ENCODE data around the gene PCSK6. TPM values are rescaled to one million over a fixed set of nuclear protein-coding genes. Genes with fewer than 3 reads are reported as not detected.

Gene PCSK6
- total and polyA plus RNA-seq, 2 of the 8 experiments (the other 6 are each of a cell fraction or from before 2014, with no cell fraction given): 1.9 to 4.0 TPM

DNA sequence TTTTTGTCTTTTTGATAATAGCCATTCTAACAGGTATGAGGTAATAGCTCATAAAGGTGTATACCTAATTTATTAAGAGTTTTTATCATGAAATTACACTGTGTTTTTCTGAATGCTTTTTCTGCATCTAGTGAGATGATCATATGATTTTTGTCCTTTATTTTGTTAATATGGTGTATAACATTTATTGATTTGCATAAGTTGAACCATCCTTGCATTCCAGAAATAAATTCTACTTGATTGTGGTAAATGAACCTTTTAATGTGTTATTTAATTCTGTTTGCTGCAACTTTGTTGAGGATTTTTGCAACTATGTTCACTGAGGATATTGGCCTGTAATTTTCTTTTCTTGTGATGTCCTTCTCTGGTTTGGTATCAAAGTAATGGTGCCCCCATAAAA lies 28.0 kb upstream of the PCSK6 start:
- no peak overlapping the region for H3K23ac ChIP-seq (ENCODE audit: insufficient read length)
- H3K4me1 ChIP-seq (replicated peaks in 1 of 4; ENCODE audit: control insufficient read depth in 3 of 4, insufficient read depth in 4 of 4, low read length in 3 of 4): no peaks in the 10 kb centered on the region
- H3K9me3 ChIP-seq (ENCODE audit: insufficient read depth in 2 of 2, low read depth in 1 of 2, low read length in 1 of 2): no peaks in the 10 kb centered on the region; a peak in 1 of 4 replicates
- H2AFZ ChIP-seq (ENCODE audit: low read length): no peak overlapping the region
- no peaks in the 10 kb centered on the region for H3K36me3 ChIP-seq (ENCODE audit: control insufficient read depth in 2 of 4, insufficient read depth in 4 of 4, low read length in 3 of 4)
- H3K27ac ChIP-seq (ENCODE audit: low read depth, low read length): no peak overlapping the region
- no peak overlapping the region for H2BK5ac ChIP-seq (ENCODE audit: low read depth, low read length)
- no peak overlapping the region for H3K14ac ChIP-seq (ENCODE audit: insufficient read length)
- no peak for TF ChIP-seq BACH1 (IDR thresholded peaks at IDR 0.05; ENCODE audit: low read length)
- TF ChIP-seq RBBP5 (IDR thresholded peaks at IDR 0.05; ENCODE audit: borderline replicate concordance, low read depth, low read length): no peak
- TF ChIP-seq, protein P1, sequence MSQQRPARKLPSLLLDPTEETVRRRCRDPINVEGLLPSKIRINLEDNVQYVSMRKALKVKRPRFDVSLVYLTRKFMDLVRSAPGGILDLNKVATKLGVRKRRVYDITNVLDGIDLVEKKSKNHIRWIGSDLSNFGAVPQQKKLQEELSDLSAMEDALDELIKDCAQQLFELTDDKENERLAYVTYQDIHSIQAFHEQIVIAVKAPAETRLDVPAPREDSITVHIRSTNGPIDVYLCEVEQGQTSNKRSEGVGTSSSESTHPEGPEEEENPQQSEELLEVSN (IDR thresholded peaks at IDR 0.05): no peak
- TF ChIP-seq BRCA1 (IDR thresholded peaks at IDR 0.05; ENCODE audit: low read depth, low read length): no peak
- TF ChIP-seq POLR2A (IDR thresholded peaks at IDR 0.05; ENCODE audit: control extremely low read depth in 1 of 2, low read depth in 2 of 2, low read length in 2 of 2): no peak
- no peak for TF ChIP-seq RXRA (IDR thresholded peaks at IDR 0.05; ENCODE audit: insufficient read depth, low read depth, low read length)
- no peak for TF ChIP-seq CBX8 (IDR thresholded peaks at IDR 0.05; ENCODE audit: borderline replicate concordance, low read depth, low read length)
- TF ChIP-seq FOSL1 (IDR thresholded peaks at IDR 0.05; ENCODE audit: insufficient read depth, low read depth, low read length): no peak
- TF ChIP-seq CHD1 (IDR thresholded peaks at IDR 0.05; ENCODE audit: low read depth, low read length): no peak
- H4K5ac ChIP-seq (ENCODE audit: insufficient read length, low read depth, low read length): no peak overlapping the region
- FAIRE-seq (no peak), DNase-seq (ENCODE audit: low read depth in 1 of 2, low spot score in 2 of 2) (no peak)
- no peak overlapping the region for H3K56ac ChIP-seq (replicated peaks; ENCODE audit: insufficient read length, low read depth, low read length)
- no peak overlapping the region for H3K4me2 ChIP-seq (ENCODE audit: insufficient read depth in 1 of 2, low read depth in 2 of 2, low read length in 2 of 2)
- H4K8ac ChIP-seq (ENCODE audit: extremely low read depth, insufficient read depth, low read length): no peak overlapping the region
- no peaks in the 10 kb centered on the region for H4K20me1 ChIP-seq (replicated peaks in 1 of 2; ENCODE audit: control insufficient read depth in 1 of 2, insufficient read depth in 2 of 2, low read length in 2 of 2)
- H3K79me2 ChIP-seq (ENCODE audit: control insufficient read depth in 1 of 2, insufficient read depth in 2 of 2, low read length in 2 of 2): no peaks in the 10 kb centered on the region
- no peak overlapping the region for H3K18ac ChIP-seq (ENCODE audit: extremely low read depth, low read length)
- H3K4me3 ChIP-seq (ENCODE audit: extremely low read depth in 1 of 4, insufficient read depth in 2 of 4, low read depth in 3 of 4, low read length in 4 of 4): no peak overlapping the region
- no peaks in the 10 kb centered on the region for H3K23me2 ChIP-seq (ENCODE audit: low read depth, low read length)
- H2BK12ac ChIP-seq (ENCODE audit: low read depth, low read length): no peak overlapping the region
- no peak overlapping the region for H2BK15ac ChIP-seq (ENCODE audit: low read length)
- H4K91ac ChIP-seq (replicated peaks; ENCODE audit: insufficient read length, low read length): no peak overlapping the region
- H2AK5ac ChIP-seq (ENCODE audit: low read depth, low read length): no peak overlapping the region
- no peak overlapping the region for H2BK120ac ChIP-seq (replicated peaks; ENCODE audit: low read depth, low read length)
- POLR2A ChIA-PET (ENCODE audit: partially characterized antibody): no interaction called here
- H3K4ac ChIP-seq (replicated peaks; ENCODE audit: insufficient read length, low read depth, low read length): no peak overlapping the region
- H3K79me1 ChIP-seq (ENCODE audit: low read depth, low read length): no peaks in the 10 kb centered on the region
- no peak overlapping the region for H2BK20ac ChIP-seq (ENCODE audit: low read length)
- no peak overlapping the region for H3K9ac ChIP-seq (replicated peaks in 1 of 4; ENCODE audit: extremely low read depth in 1 of 4, low read depth in 3 of 4, low read length in 3 of 4)
- no peaks in the 10 kb centered on the region for H3K27me3 ChIP-seq (replicated peaks in 1 of 4; ENCODE audit: control insufficient read depth in 3 of 4, extremely low read depth in 1 of 4, insufficient read depth in 3 of 4, low read length in 3 of 4)
- CTCF ChIA-PET (ENCODE audit: partially characterized antibody): no interaction called here

Measured in H1 (cell line).